Left ventricle myocardium inferior (tissue), 1 donor: ENCODE results near the gene SYT10. TPM values are rescaled to one million over a fixed set of nuclear protein-coding genes. Genes with fewer than 3 reads are reported as not detected.

Experiments used
- DNase-seq: peaks from one replicate; pipeline ENCODE4 v3.0.0-alpha.2; 2020
- H3K27ac ChIP-seq: fragments of 200-600 bp; replicated peaks from 2 replicates; pipeline ENCODE4 v1.8.0; 2021
- H3K27me3 ChIP-seq: fragments of 200-600 bp; 2 replicates; pipeline ENCODE4 v1.8.0; 2021; ENCODE audit warnings: low read depth
- H3K36me3 ChIP-seq: fragments of 200-600 bp; 2 replicates; pipeline ENCODE4 v1.8.0; 2021
- H3K4me1 ChIP-seq: fragments of 200-600 bp; 2 replicates; pipeline ENCODE4 v1.8.0; 2021
- H3K4me3 ChIP-seq: fragments of 200-600 bp; 2 replicates; pipeline ENCODE4 v1.8.0; 2021; ENCODE audit warnings: mild to moderate bottlenecking, moderate library complexity
- H3K9me3 ChIP-seq: fragments of 200-600 bp; replicated peaks from 2 replicates; pipeline ENCODE4 v1.8.0; 2021
- intact Hi-C: fragments of 100-400 bp; cut with micrococcal nuclease; formaldehyde crosslinking; loops from one replicate; pipeline ENCODE4 v1.11.0; 2022
- long read RNA-seq: library from polyadenylated mRNA; unstranded; transcript quantifications from one replicate; pipeline ENCODE4 v2.0.0, GENCODE V29; 2021
- total RNA-seq: library from RNA; stranded (reverse); fragmentation: NEBNext Ultra II Directional; extraction: Animal tissue kit (Norgen Biotek cat#: 25700); gene quantifications from one replicate; pipeline ENCODE4 v1.2.1, GENCODE V29; 2021
- TF ChIP-seq, protein P1 (sequence below): fragments of 200-600 bp; IDR thresholded peaks from 2 replicates; pipeline ENCODE4 v1.8.0; 2021; ENCODE audit warnings: antibody characterized with exemption, mild to moderate bottlenecking, borderline replicate concordance
- donor health status: DM: no; HTN: yes; CAD: no; lungs with severe emphysema.

Gene SYT10, protein sequence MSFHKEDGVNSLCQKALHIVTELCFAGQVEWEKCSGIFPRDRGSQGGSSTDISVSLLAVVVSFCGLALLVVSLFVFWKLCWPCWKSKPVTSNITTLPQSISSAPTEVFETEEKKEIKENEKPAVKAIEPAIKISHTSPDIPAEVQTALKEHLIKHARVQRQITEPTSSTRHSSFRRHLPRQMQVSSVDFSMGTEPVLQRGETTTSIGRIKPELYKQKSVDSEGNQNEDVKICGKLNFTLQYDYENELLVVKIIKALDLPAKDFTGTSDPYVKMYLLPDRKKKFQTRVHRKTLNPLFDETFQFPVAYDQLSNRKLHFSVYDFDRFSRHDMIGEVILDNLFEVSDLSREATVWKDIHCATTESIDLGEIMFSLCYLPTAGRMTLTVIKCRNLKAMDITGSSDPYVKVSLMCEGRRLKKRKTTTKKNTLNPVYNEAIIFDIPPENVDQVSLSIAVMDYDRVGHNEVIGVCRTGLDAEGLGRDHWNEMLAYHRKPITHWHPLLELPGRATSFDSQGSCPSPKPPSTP
- not detected for total RNA-seq
- long read RNA-seq: 0 reads

DNA sequence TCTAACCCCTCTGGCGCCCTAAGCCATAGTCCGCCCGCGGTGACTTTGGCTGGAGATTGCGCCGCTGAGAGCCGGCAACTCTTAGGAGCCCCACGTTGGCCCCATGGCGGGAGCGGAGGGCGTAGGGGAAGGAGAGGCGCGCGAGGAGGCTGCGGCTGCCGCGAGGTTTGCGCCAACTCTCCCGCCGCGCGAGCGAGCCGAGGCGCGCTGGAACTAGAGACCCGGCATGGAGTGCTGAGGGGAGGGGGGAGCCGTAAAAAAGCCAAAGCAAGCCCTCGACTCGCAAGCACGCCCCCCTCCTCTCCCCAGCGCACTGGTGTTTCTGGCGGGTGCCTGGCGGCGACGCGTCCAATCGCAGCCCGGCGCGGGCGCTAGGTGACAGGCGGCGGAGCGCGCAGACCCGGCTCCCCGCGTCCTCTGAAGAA, at the start of gene SYT10:
Gene SYT10 (minus strand): TSS at position 233 of the 425 bp plus-strand sequence. CDS start 297 bp downstream, outside the sequence.
- Histone ChIP-seq H3K9me3 (no peaks in the 10 kb centered on the region), H3K4me3 (peak within 1 kb of the TSS; percentile 65), H3K36me3 (no peaks in the 10 kb centered on the region), H3K27me3 (peaks cover 74% of the 10 kb centered on the region), H3K4me1 (peaks cover 14% of the 10 kb centered on the region), H3K27ac (no peak within 1 kb of the TSS)
- intact Hi-C loops: no loop called here
- TF ChIP-seq, protein P1, sequence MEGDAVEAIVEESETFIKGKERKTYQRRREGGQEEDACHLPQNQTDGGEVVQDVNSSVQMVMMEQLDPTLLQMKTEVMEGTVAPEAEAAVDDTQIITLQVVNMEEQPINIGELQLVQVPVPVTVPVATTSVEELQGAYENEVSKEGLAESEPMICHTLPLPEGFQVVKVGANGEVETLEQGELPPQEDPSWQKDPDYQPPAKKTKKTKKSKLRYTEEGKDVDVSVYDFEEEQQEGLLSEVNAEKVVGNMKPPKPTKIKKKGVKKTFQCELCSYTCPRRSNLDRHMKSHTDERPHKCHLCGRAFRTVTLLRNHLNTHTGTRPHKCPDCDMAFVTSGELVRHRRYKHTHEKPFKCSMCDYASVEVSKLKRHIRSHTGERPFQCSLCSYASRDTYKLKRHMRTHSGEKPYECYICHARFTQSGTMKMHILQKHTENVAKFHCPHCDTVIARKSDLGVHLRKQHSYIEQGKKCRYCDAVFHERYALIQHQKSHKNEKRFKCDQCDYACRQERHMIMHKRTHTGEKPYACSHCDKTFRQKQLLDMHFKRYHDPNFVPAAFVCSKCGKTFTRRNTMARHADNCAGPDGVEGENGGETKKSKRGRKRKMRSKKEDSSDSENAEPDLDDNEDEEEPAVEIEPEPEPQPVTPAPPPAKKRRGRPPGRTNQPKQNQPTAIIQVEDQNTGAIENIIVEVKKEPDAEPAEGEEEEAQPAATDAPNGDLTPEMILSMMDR: no peak
- no peak for DNase-seq

DNA sequence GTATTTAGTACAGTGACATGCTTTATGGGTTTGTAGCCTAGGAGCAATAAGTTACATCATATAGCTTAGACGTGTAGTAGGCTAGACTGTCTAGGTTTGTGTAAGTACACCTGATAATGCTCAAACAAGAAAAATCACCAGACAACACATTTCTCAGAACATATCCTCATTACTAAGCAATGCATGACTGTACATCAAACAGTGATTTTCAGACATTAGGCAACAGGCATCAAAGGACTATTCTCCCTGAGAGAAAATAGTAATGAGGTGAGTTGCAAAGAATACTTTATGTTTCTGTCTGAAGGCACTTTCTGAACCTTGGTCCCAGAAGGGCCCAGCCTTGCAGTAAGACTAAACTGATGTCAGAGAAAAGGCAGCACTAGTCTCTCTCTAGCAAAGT, 48.4 kb upstream of the SYT10 start:
- intact Hi-C loops: no loop called here
- TF ChIP-seq, protein P1: no peak
- H3K4me3 ChIP-seq: no peak overlapping the region
- H3K27me3 ChIP-seq: no peaks in the 10 kb centered on the region
- H3K36me3 ChIP-seq: no peaks in the 10 kb centered on the region
- no peak for DNase-seq
- H3K27ac ChIP-seq: no peak overlapping the region
- H3K4me1 ChIP-seq: no peaks in the 10 kb centered on the region
- peaks cover 11% of the 10 kb centered on the region for H3K9me3 ChIP-seq

DNA sequence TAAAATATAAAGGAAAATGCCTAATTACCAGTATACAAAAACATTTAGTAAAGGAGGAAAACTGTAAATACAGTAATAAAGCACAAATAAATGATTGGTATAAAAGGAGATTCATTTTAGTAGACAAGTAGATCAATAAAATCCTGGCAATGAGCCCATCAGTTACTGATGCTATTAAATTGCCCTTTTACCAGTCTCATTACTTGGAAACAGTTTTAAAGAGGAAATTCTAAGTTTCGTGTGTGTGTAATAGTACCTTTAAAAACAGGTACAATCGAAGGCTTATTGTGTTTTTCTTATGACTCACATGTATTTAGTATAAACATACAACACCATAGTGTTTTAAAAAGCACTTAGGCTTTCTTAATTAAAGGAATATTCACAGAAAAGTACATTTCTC, 46.4 kb upstream of the SYT10 start:
- no peak for DNase-seq
- Histone ChIP-seq H3K36me3 (no peaks in the 10 kb centered on the region), H3K27me3 (no peaks in the 10 kb centered on the region), H3K4me3 (no peak overlapping the region), H3K4me1 (no peaks in the 10 kb centered on the region), H3K9me3 (no peaks in the 10 kb centered on the region), H3K27ac (no peak overlapping the region)
- intact Hi-C loops: no loop called here
- TF ChIP-seq, protein P1: no peak

DNA sequence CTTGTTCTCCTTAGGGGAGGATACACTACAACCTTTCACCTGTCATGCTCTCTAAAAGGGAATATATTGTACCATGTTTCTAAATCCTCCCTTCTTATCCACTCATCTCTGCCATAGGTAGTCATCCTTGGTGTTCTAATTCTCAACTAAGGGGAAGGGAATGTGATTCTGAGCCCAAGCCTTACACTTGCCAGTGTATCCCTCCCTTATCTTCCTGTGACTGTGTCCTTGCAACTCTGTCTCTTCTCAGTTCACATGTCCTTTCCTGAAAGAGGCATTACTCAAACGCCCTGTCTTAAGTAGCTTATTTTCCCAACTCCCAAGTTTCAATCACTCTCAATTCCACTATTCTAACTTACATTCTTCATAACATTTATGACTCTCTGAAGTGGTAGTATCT, 44.5 kb upstream of the SYT10 start:
- DNase-seq: no peak
- no peak overlapping the region for H3K4me3 ChIP-seq
- no peaks in the 10 kb centered on the region for H3K27me3 ChIP-seq
- TF ChIP-seq, protein P1: no peak
- intact Hi-C loops: no loop called here
- no peaks in the 10 kb centered on the region for H3K4me1 ChIP-seq
- no peak overlapping the region for H3K27ac ChIP-seq
- H3K36me3 ChIP-seq: no peaks in the 10 kb centered on the region
- H3K9me3 ChIP-seq: no peaks in the 10 kb centered on the region

DNA sequence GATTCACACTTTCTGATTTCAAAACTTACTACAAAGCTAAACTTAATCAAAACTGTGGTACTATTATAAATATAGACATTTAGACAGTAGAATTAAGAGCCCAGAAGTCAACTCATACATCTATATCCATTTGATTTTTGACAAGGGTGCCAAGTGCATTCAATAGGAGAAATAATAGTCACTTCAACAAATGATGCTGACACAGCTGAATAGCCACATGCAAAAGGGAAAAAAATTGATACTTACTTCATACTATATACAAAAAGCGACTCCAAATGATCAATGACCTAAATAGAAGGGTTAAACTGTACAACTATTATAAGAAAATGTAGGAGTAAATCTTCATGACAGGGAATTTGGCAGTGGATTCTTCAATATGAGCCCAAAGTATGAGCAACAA, 40.7 kb upstream of the SYT10 start:
- H3K27me3 ChIP-seq: no peaks in the 10 kb centered on the region
- H3K36me3 ChIP-seq: no peaks in the 10 kb centered on the region
- no peaks in the 10 kb centered on the region for H3K4me1 ChIP-seq
- no peak for DNase-seq
- H3K4me3 ChIP-seq: no peak overlapping the region
- no peak overlapping the region for H3K27ac ChIP-seq
- H3K9me3 ChIP-seq: peaks cover 15% of the 10 kb centered on the region
- TF ChIP-seq, protein P1: no peak
- intact Hi-C loops: no loop called here
